A549 (cell line): Measurements from ENCODE around the gene CDK5RAP2. TPM values are rescaled to one million over a fixed set of nuclear protein-coding genes. Genes with fewer than 3 reads are reported as not detected.

ENCODE experiments used
- ATAC-seq, 2 experiments: fragments of 200-7000 bp in 1 of 2; fragments of >200 bp in 1 of 2; cut with Nextera tagmentation in 1 of 2; cut with Tn5 transposase in 1 of 2; 3 replicates each; pipeline versions ENCODE4 v1.8.0 to v1.9.1; 2018 to 2020; ENCODE audit warnings: mild to moderate bottlenecking in 1 of 2, moderate library complexity in 1 of 2
- CTCF ChIA-PET: fragments of 300-600 bp; sonication (Branson Sonifier 250); formaldehyde crosslinking; extraction: SDS; loops from one replicate; lab custom pipeline; 2021; ENCODE audit warnings: antibody characterized with exemption, inconsistent platforms; lab: Yijun Ruan, JAX
- POLR2A ChIA-PET: fragments of 350-600 bp; formaldehyde crosslinking; extraction: SDS; loops from one replicate; lab custom pipeline; 2021; ENCODE audit warnings: antibody characterized with exemption, inconsistent platforms; lab: Yijun Ruan, JAX
- DNase-seq, 2 experiments: peaks; one replicate each; pipeline versions ENCODE4 v3.0.0 to v3.0.0-alpha.2; 2011 to 2016; ENCODE audit warnings: low read depth in 1 of 2, low spot score in 1 of 2
- FAIRE-seq: peaks from 2 replicates; lab custom pipeline; 2011; peaks lifted over from hg19 to GRCh38; lab: Jason Lieb, UNC
- H3K27ac ChIP-seq, 2 experiments: fragments of >200 bp; sonication (Bioruptor Twin); formaldehyde crosslinking; 3 replicates each; pipeline ENCODE4 v1.5.1; 2016 to 2017
- H3K4me1 ChIP-seq: fragments of >200 bp; sonication (Bioruptor Twin); formaldehyde crosslinking; 3 replicates; pipeline ENCODE4 v1.6.1; 2016
- H3K4me2 ChIP-seq: fragments of >200 bp; sonication (Bioruptor Twin); formaldehyde crosslinking; 3 replicates; pipeline ENCODE4 v1.6.1; 2016
- H3K4me3 ChIP-seq: fragments of >200 bp; sonication (Bioruptor Twin); formaldehyde crosslinking; 3 replicates; pipeline ENCODE4 v1.5.1; 2016
- H3K9me3 ChIP-seq: fragments of >200 bp; sonication (Bioruptor Twin); formaldehyde crosslinking; 3 replicates; pipeline ENCODE4 v1.6.1; 2016
- BHLHE40 ChIP-seq: IDR thresholded peaks from 2 replicates; pipeline ENCODE4 v1.6.1; 2012; ENCODE audit warnings: low read depth, low read length, inconsistent platforms
- CBX2 ChIP-seq: fragments of 200-600 bp; sonication (generic); IDR thresholded peaks from 2 replicates; pipeline ENCODE4 v1.6.1; 2016; ENCODE audit warnings: low read depth, mild to moderate bottlenecking, borderline replicate concordance
- CBX8 ChIP-seq: fragments of 200-600 bp; sonication (generic); IDR thresholded peaks from 2 replicates; pipeline ENCODE4 v1.6.1; 2016
- CHD2 ChIP-seq: fragments of 150-350 bp; IDR thresholded peaks from 2 replicates; pipeline ENCODE4 v1.6.1; 2014; ENCODE audit warnings: low read length; ENCODE audit not compliant: partially characterized antibody
- EHF ChIP-seq: fragments of 250-450 bp; sonication (Bioruptor Pico); IDR thresholded peaks from 2 replicates; pipeline ENCODE4 v1.5.0; 2020; ENCODE audit warnings: mild to moderate bottlenecking
- ESRRA ChIP-seq: fragments of 150-350 bp; IDR thresholded peaks from 2 replicates; pipeline ENCODE4 v1.6.1; 2014; ENCODE audit warnings: mild to moderate bottlenecking, low read length, borderline replicate concordance
- FOXS1 ChIP-seq: fragments of 250-450 bp; sonication (Bioruptor Pico); IDR thresholded peaks from 2 replicates; pipeline ENCODE4 v1.5.0; 2020; ENCODE audit warnings: mild to moderate bottlenecking, moderate library complexity
- HES2 ChIP-seq: fragments of >200 bp; sonication (Bioruptor Twin); formaldehyde crosslinking; IDR thresholded peaks from 2 replicates; pipeline ENCODE4 v1.6.1; 2016
- HMGXB4 ChIP-seq: fragments of 250-450 bp; sonication (Bioruptor Pico); IDR thresholded peaks from 2 replicates; pipeline ENCODE4 v1.5.0; 2021; ENCODE audit warnings: mild to moderate bottlenecking, moderate library complexity, borderline replicate concordance
- HOXA7 ChIP-seq: fragments of 250-450 bp; sonication (Bioruptor Pico); IDR thresholded peaks from 2 replicates; pipeline ENCODE4 v1.5.0; 2020; ENCODE audit warnings: mild to moderate bottlenecking, moderate library complexity
- JUN ChIP-seq, 2 experiments: fragments of >200 bp; sonication (Bioruptor Twin); formaldehyde crosslinking; IDR thresholded peaks; 2 replicates in 1 of 2; 3 replicates in 1 of 2; pipeline ENCODE4 v1.6.1; 2016 to 2017
- MAZ ChIP-seq: fragments of 150-350 bp; IDR thresholded peaks from 2 replicates; pipeline ENCODE4 v1.6.1; 2014; ENCODE audit warnings: antibody characterized with exemption, low read depth, low read length, borderline replicate concordance
- RFX5 ChIP-seq: fragments of 450-650 bp; IDR thresholded peaks from 2 replicates; pipeline ENCODE4 v1.7.1; 2014; ENCODE audit warnings: antibody characterized with exemption, mild to moderate bottlenecking, moderate library complexity
- ZNF302 ChIP-seq: fragments of 250-450 bp; sonication (Bioruptor Pico); IDR thresholded peaks from 2 replicates; pipeline ENCODE4 v1.9.0; 2021; ENCODE audit warnings: inconsistent platforms, mild to moderate bottlenecking, moderate library complexity
- ZSCAN20 ChIP-seq: fragments of 250-450 bp; sonication (Bioruptor Pico); IDR thresholded peaks from 2 replicates; pipeline ENCODE4 v1.8.0; 2022; ENCODE audit warnings: mild to moderate bottlenecking, moderate library complexity
- WGBS: methylation state at CpG from one replicate; pipeline ENCODE4 v1.1.6; 2017; ENCODE audit errors: missing lambda C conversion rate; 5-methylcytosine and 5-hydroxymethylcytosine counted together
- polyA plus RNA-seq, 4 experiments: library from polyadenylated mRNA; depleted of rRNA in 3 of 4; stranded (reverse); fragments of >200 nt; fragmentation: RNase III in 1 of 4; extraction: RNeasy Plus Mini Kit Qiagen cat#74134 plus additional on column Dnase treatment in 1 of 4; gene quantifications; 2 replicates in 3 of 4; 3 replicates in 1 of 4; pipeline ENCODE4 v1.2.3, GENCODE V29; 2011 to 2017
- TF ChIP-seq, protein P1 (sequence below): fragments of 150-350 bp; IDR thresholded peaks from 2 replicates; pipeline ENCODE4 v1.6.1; 2014; ENCODE audit warnings: low read depth, mild to moderate bottlenecking, low read length
- TF ChIP-seq, protein P2 (sequence below): fragments of >200 bp; sonication (Bioruptor Twin); formaldehyde crosslinking; IDR thresholded peaks from 3 replicates; pipeline ENCODE4 v1.6.1; 2016

CDK5RAP2 gene
- polyA plus RNA-seq, 2 of the 4 experiments (the other 2 are of a cell fraction): 29.1 to 44.6 TPM

GRCh38 chr9:120447959-120448500, 131.9 kb downstream of the CDK5RAP2 start:
- Histone ChIP-seq H3K4me3 (no peak overlapping the region), H3K4me1 (0 out of 3 replicates have a peak, but pooled peaks cover 5% of the 10 kb centered on the region), H3K27ac (no peak overlapping the region), H3K4me2 (no peak overlapping the region), H3K9me3 (no peaks in the 10 kb centered on the region)
- WGBS: 98% methylated on average over 9 of the region's 9 CpGs
- ChIA-PET POLR2A (no interaction called here), CTCF (no interaction called here)
- no peak for ATAC-seq
- no peak for FAIRE-seq
- DNase-seq: no peak
- TF ChIP-seq ZSCAN20 (CRISPR knock-in tag) (no peak), RFX5 (no peak)

- CTCF ChIA-PET: no interaction called here
- ATAC-seq: no peak
- 0 out of 3 replicates have a peak, but pooled peaks cover 5% of the 10 kb centered on the region for H3K4me1 ChIP-seq
- no peak for DNase-seq
- no peak for FAIRE-seq
- no peak for TF ChIP-seq HOXA7
- TF ChIP-seq ZNF302 (CRISPR knock-in tag): no peak
- TF ChIP-seq MAZ: no peak
- no peak for TF ChIP-seq CBX8
- no peak for TF ChIP-seq HES2
- TF ChIP-seq JUN (IDR thresholded peaks at IDR 0.05): no peak
- TF ChIP-seq ESRRA: no peak
- TF ChIP-seq, protein P1, sequence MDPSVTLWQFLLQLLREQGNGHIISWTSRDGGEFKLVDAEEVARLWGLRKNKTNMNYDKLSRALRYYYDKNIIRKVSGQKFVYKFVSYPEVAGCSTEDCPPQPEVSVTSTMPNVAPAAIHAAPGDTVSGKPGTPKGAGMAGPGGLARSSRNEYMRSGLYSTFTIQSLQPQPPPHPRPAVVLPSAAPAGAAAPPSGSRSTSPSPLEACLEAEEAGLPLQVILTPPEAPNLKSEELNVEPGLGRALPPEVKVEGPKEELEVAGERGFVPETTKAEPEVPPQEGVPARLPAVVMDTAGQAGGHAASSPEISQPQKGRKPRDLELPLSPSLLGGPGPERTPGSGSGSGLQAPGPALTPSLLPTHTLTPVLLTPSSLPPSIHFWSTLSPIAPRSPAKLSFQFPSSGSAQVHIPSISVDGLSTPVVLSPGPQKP: no peak
- TF ChIP-seq, protein P2, sequence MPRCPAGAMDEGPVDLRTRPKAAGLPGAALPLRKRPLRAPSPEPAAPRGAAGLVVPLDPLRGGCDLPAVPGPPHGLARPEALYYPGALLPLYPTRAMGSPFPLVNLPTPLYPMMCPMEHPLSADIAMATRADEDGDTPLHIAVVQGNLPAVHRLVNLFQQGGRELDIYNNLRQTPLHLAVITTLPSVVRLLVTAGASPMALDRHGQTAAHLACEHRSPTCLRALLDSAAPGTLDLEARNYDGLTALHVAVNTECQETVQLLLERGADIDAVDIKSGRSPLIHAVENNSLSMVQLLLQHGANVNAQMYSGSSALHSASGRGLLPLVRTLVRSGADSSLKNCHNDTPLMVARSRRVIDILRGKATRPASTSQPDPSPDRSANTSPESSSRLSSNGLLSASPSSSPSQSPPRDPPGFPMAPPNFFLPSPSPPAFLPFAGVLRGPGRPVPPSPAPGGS: no peak
- TF ChIP-seq FOXS1 (CRISPR knock-in tag): no peak
- POLR2A ChIA-PET: no interaction called here
- H3K9me3 ChIP-seq: no peaks in the 10 kb centered on the region
- 96% methylated on average over 4 of the region's 4 CpGs for WGBS
- no peak overlapping the region for H3K4me3 ChIP-seq
- H3K27ac ChIP-seq: no peak overlapping the region
- H3K4me2 ChIP-seq: no peak overlapping the region
These were observed 133.3 kb downstream of the CDK5RAP2 start for GRCh38 chr9:120446671-120447070.

- no peak for ATAC-seq
- Histone ChIP-seq H3K4me2 (no peak overlapping the region), H3K4me1 (0 out of 3 replicates have a peak, but pooled peaks cover 5% of the 10 kb centered on the region), H3K4me3 (no peak overlapping the region), H3K9me3 (no peaks in the 10 kb centered on the region), H3K27ac (no peak overlapping the region)
- TF ChIP-seq HMGXB4 (CRISPR knock-in tag) (no peak), CBX2 (no peak), CHD2 (no peak), MAZ (no peak), EHF (CRISPR knock-in tag) (no peak), BHLHE40 (no peak), ESRRA (no peak), ZNF302 (CRISPR knock-in tag) (no peak)
- TF ChIP-seq, protein P1: no peak
- FAIRE-seq: no peak
- DNase-seq: no peak
- ChIA-PET POLR2A (no interaction called here), CTCF (interaction anchor here (1.1 to 2.1 kb wide), 2 partner anchors 13 to 89 kb away, joined by 3 to 8 read pairs; no protein-coding TSS in a partner anchor)
- 94% methylated on average over 3 of the region's 3 CpGs for WGBS
These were observed 136.0 kb downstream of the CDK5RAP2 start for GRCh38 chr9:120443976-120444375.
